ENCODE data around the gene GLRX3.
"Not testable (repeated sequence)": the region's sequence is repeated elsewhere in the genome, so short reads cannot be mapped to it uniquely, and the experiment has no call there.

Gene GLRX3

DNA sequence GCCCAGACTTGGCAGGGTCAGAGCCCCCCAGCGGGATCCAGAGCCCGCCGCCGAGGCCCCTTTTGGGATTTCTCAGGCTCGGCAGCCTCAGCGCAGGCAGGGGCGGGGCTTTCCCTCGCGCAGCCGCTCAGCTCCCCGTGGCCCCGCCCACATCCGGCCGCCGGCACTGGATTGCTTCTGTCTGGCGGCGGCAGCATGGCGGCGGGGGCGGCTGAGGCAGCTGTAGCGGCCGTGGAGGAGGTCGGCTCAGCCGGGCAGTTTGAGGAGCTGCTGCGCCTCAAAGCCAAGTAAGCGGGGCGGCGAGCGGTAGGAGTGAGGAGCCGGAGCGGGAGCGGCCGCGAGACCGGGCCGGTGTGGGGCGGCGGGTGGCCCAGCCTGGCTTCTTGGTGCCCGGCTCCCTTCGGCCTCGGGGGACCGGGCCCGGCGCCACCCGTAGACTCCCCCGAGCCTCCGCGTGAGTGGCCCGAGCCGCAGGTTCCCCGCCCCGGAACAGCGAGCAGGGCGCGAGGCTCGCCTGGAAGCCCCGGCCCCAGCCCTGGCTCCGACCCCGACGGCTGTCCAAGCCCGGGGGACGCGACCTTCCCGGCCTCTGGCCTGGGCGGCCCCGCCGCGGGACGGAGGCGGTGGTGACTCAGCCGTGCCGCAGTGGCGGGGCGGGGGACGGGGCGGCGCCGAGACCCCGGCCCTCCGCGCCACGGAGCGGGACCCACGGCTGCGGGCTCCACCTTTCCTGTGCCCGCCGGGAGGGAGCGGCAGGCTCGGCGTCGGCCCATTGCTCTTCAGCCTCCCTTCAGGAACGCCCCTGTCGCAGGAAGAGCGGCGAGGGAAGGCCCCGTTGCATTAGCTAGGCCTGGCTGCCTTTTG lies at the start of gene GLRX3:
Gene GLRX3 (plus strand): TSS at position 166 of the 864 bp plus-strand sequence. CDS start 30 bp downstream, at position 196.
- DNase-seq = peak; percentile 91

DNA sequence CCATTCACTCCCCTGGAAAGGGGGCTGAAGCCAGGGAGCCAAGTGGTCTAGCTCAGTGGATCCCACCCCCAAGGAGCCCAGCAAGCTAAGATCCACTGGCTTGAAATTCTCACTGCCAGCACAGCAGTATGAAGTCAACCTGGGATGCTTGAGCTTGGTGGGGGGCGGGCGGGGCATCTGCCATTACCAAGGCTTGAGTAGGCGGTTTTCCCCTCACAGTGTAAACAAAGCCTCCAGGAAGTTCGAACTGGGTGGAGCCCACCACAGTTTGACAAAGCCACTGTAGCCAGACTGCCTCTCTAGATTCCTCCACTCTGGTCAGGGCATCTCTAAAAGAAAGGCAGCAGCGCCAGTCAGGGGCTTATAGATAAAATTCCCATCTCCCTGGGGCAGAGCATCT lies 45.6 kb upstream of the GLRX3 start:
- DNase-seq = not testable (repeated sequence)

DNA sequence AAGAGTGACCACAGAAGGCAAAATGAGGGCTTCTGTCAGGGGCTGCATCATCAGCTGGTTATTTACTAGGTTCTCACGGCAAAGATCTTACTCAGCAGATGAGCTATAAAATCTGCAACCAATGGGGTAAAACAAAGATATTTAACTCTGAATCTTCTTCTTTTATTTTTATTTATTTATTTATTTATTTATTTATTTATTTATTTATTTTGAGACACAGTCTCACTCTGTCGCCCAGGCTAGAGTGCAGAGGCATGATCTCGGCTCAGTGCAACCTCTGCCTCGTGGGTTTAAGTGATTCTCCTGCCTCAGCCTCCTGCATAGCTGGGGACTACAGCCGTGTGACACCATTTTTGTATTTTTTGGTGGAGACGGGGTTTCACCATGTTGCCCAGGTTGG lies 36.8 kb upstream of the GLRX3 start:
- no peak for DNase-seq

DNA sequence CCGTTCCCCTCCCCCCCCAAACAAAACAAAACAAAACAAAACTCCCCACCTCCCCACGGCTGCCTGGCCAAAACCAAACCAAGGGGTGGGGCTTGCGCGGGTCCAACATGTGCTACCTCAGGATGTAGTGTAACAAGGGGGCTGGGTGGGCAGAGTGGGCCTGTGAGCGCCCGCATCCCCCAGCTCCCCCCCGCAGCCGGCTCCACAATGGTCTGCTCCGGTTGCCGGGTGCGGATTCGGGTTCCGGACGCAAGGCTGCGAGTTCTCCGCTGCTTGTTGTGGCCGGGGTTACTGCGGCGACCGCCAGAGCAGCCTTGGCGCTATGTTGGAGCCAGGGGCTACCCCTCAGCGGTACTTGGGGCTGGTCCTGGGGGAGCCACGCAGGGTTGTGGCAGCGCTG lies 30.5 kb upstream of the GLRX3 start:
- no peak for DNase-seq

DNA sequence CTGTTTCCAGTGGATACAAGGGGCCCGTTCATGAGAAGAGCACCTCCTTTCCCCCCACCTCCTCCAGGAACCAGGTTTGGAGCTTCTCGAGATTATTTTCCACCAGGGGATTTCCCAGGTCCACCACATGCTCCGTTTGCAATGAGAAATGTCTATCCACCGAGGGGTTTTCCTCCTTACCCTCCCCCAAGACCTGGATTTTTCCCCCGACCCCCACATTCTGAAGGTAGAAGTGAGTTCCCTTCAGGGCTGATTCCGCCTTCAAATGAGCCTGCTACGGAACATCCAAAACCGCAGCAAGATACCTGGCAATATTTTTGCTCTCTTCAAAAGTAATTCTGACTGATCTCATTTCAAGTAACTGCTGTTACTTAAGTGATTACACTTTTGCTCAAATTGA lies 28.0 kb upstream of the GLRX3 start:
- DNase-seq = peak; percentile 49

DNA sequence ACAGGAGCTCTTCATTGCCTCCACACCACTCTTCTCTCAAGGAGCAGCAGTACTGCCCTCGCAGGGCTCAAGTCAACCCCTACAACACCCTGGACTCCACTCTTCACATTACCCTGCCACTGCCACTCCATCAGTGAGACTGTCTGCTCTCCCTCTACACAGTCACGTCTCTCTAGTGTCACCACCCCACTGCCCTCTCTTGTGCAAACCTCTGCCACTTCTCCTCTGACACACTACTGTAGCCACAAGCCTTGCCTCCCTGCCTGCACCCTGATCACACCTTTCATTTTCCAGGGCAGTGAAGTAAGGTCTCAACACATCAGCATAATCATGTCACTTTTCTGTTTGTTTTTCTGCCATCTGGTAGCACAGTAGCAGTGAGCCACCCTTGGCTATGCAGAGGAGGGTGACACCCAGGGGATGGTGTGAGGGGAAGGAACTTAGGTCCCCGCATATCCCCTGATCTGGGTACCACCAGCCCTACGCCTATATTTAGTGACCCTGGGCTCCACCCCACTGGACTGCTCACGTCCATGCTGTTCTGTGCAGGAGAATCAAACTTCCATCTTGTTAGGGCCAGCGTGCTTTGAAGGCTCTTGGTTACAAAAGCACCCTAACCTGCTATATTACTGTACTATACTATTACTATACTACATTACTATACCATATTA lies 27.1 kb upstream of the GLRX3 start:
- peak; percentile 80 for DNase-seq

DNA sequence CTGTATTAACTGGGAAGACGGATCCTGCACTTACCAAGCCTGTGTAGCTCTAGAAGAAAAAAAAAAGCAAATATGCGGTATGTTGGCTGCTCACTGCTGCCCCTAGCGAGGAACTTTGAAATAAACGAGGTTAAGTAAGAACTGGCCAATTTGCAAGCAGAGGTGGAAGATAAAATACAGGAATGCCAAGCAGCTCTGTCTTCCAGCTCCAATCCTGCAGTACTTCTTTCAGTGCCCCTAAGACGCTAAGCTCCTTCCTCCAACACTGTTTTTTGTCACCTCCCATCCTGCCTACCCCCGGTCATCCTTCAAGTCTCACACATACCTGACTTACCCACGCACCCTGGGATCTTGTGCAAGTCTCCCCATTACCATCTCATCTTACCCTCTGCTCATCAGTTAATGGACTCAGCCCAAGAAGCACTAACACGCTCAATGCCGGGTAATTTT lies 26.4 kb upstream of the GLRX3 start:
- DNase-seq = peak; percentile 77

DNA sequence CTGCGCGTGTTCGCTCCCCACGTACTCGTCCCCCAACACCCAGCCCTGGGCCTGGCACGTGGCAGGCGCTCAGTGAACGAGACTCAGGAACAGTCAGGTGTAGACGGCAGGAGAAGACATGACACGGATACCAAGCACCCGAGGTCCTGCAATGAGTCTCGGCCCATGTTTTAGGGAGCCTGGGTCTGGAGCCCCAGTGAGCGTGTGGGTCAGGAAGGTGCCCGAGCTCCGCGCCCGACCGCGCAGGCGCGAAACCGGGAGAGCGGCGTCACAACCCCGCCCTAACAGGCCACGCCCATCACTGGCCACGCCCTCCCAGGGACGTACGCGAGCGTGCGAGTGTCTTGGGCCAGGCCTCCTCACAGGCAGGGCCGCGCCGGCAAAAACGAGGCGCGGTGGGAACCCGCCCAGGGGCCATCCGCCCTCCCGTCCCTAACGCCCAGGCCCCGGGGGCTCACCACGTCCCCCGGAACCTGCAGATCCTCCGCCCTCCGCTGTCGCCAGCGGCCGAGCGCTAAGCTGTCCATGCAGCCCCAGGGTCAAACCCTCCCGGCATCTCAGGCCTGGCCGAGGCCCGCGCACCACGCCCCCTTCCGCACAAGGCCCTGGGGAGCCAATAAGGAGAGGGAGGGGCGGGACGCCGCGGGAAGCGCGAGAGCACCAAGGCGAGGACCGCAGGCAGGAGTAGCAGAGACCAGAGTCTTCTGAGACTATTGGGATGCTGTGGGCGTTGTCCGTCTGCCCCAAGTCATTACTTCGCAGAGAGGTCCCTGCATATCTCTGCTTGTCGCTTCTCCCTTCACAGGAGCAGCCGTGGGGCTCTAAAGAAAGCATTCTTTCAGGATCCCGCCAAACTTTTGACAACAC lies 25.7 kb upstream of the GLRX3 start, which contains the start of gene C10orf143:
Gene C10orf143 (minus strand): TSS at position 585 of the 867 bp plus-strand sequence. CDS start 58 bp downstream, at position 527.
- DNase-seq = peak; percentile 98

DNA sequence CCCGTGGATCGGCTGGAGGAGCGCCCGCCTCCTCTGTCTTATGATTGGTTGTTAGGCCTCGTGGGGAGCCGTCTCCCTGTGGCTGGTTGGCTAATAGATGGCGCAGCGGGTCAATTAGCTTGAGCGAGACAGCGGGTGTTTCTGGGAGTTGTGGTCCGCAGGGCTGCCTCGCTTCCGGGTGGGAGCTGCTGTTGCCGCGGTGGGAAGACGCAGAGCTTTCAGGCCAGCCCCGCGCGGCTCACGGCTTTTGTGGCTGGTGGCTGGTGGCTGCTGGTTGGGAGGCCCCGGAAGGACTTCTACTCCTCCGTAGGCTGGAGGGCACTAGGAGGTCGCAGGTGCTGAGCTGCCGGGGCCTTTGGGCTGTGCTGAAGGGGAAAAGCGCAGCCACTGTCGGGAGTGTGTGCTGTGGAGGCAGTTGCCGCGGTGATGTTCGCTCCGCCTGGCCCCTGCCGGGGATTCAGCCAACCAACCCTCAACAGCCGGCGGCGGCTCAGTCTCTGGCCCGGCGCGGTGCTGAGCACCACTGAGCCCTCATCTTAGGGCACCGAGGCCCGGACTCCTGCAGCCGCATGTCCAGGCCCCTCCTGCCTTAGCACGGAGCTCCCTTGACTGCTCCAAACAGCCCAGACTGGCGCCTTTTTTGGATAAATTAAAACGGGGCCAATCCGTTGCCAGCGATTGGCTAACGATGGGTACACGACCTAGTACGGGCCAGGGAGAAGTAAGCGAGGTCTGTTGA lies 24.9 kb upstream of the GLRX3 start:
- peak; percentile 98 for DNase-seq

DNA sequence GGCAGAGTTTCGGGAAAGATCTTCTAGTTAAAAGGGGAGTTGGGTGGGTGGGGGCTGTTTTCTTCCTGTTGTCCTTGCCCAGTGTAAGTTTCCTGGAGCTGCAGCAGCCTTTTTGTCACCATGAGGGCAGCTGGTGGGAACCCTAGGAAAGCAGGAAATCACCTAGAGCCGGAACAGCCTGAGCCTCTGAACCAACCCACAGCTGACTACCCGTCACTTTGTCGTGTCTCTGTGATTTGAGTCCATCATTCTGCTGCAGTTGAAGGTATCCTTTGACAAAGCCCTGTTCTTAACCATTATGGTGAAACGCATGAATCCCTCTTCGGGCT lies 24.4 kb upstream of the GLRX3 start:
- peak; percentile 59 for DNase-seq

DNA sequence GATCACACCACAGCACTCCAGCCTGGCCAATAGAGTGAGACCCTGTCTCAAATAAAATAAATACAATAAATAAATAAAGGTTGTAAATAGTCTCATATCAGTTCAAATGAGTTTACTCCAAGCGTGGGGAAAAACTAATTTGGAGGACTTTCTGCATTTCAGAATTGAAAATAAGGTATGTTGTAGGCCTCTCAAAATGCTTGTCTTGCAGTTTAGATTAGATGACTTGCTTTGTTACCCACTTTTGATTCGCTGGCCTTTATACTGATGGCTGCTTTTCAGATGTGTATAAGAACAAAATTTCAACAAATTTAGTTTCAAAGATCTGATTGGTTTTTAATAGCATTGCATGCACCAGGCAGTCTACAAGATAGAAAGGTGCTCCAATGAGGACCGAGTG lies 23.4 kb upstream of the GLRX3 start:
- DNase-seq = no peak

DNA sequence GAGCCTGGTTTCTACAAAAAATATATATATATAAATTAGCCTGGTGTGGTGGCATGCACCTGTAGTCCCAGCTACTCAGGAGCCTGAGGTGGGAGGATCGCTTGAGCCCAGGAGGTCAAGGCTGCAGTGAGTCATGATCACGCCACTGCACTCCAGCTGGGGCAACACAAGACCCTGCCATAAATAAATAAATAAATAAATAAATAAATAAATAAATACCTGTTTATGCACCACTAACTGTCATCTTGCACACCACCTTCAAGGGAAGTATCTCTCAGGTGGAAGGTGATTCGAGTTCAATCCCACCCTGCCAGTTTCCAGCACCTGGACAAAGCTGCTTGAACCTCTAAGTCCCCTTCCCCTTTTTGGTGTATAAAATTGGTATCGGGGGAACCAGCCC lies 19.2 kb upstream of the GLRX3 start:
- not testable (repeated sequence) for DNase-seq

DNA sequence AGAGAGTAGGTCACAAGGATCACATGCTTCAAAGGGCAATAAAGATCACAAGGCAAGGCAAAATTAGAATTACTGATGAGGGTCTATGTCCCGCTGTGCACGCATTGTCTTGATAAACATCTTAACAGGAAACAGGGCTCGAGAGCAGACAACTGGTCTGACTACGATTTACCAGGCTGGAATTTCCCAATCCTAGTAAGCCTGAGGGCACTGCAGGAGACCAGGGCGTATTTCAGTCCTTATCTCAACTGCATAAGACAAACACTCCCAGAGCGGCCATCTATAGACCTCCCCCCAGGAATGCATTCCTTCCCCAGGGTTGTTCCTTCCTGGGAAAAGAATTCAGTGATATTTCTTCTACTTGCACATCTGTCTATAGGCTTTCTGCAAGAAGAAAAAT lies 18.7 kb upstream of the GLRX3 start:
- not testable (repeated sequence) for DNase-seq

DNA sequence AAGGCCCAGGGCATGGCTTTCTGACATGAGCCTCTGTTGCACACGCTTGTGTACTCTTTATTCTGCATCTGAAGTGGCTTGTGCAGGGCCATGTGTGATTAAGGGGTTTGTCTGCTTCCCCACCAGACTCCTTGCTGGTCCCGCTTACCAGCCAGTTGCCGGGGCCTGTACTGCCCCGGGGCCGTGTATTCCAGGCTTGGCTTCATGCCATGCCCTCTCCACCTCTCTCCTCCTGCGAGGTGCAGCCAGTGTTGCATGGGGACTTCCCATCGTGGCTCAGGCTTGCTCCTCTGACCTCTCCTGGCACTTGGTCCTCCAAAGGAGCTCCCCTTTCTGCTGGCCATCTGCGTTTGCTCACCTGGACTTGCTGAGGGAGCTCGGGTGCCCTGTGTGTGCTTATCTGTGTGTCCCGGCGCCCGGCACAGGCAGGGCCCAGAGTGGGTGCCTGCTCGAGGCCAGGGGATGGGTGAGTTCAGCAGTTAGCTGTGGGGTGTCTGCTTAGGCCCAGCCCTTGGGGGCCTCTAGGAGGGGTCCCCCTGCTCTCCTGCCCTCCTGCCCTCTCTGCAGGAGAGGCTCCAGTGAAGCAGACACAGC lies 14.6 kb upstream of the GLRX3 start:
- DNase-seq = no peak

DNA sequence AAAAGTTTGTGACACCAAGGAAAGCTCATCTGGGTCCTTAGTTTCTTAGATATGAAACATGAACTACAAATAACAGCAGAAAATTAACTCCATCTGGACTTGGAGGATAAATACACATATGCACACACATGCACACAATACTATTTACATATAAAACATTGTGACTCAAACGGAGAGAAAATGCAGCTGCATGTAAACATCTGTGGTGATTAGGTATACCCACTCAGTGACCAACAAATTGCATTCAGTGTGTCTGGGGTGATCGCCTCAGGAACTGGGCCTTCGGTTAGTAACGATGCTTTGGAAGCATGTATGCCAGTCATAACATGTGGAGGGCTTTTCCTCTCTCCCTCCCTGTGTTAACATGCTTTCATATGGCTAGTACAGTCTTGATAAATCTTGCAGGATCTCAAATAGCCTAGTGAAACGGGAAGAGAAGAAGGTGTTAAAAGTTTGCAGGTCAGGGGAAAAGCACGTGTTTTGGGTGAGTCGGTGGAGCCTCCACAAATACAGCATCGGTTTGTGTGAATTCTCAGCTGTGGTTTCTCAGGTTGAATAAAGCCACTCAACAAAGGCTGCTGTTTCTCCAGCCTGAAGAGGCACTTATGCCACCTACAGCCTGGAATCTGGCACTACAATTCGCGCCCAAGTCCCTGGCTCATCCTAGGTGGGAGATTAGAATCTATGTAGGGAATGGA lies 8.7 kb upstream of the GLRX3 start:
- DNase-seq = peak; percentile 88

DNA sequence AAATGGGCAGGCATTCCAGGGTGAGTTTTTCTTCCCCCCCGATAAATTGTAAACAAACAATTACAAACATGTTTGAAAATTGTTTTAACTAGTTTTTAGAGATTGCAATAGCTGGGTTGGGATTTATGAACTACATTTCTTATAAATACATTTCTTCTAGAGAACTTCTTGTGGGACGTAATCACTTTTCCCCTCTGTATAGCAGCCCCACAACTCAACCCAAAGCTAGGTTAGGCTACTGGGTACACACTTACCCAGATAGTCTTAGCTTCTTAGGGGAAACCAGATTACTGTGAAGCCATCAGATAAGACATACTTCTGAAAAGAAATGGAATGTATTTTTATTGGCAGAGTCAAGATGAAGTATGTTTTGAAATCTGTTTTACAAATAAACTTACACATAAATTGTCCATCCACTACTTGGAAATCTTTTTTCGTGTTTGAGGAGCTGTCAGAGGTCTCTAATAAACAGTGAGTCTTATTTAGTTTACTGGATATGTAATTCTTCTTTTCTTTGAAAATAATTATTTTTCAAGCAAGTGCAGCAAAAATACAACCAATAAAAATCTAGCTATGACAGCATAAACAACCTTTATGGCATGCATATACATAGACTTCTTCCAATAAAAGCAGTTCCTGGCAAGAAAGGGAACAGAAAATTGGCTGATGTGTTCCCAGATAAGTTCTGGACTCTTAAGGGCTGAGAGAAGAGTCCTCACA lies 8.0 kb upstream of the GLRX3 start:
- DNase-seq = no peak

DNA sequence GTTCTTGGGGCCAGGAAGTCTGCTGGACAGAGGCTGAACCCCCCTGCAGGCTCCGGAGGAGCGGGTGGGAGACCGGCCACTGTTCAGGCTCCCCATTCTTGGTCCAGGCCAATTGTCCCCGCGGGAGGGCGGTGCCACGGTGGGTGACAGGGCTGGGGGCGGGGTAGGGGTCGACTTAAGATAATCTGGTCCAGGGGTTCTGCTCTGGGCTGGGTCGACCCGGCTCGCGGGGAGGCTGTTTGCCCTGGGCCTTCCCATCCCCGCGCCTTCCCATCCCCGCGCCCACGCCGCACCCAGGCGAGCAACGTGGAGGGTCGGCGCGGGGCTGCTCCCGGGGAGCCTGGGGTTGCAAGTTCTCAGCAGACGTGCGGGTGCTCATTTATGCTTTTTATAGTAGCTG lies 7.3 kb upstream of the GLRX3 start:
- DNase-seq = no peak

DNA sequence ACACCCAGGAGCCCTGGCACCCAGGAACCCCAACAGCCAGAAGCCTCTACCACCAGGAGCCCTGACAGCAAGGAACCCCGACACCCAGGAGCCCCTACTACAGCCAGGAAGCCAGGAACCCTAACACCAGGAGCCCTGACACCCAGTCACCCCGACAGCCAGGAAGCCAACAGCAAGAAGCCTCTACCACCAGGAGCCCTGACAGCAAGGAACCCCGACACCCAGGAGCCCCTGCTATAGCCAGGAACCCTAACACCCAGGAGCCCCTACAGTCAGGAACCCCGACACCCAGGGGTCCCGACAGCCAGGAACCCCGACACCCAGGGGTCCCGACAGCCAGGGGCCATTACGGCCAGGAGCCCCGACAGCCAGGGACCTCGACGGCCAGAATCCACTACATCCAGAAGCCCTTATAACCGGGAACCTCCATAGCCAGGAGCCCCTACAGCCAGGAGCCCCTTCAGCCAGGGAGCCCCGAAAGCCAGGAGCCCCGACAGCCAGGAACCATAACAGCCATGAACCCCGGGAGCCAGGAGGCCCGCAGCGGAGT lies 440 bp upstream of the GLRX3 start:
- DNase-seq = no peak

DNA sequence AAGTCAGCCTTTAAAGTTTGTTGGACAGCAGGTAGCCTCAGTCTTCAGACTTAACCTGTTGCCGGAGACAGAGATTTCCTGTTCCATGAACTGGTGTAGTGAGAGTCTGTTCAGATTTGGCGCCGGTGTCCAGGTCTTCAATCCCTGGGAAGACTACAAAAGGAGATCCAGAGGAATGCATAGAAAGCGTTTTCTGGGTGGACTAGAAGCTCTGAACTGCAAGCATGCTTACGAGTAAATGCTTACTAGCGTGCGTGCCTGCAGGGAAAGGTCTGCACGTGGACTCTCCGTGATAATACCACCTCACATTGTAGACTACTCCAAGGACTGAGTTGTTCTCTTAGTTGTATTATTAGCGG lies 878 bp downstream of the GLRX3 start:
- DNase-seq = no peak

DNA sequence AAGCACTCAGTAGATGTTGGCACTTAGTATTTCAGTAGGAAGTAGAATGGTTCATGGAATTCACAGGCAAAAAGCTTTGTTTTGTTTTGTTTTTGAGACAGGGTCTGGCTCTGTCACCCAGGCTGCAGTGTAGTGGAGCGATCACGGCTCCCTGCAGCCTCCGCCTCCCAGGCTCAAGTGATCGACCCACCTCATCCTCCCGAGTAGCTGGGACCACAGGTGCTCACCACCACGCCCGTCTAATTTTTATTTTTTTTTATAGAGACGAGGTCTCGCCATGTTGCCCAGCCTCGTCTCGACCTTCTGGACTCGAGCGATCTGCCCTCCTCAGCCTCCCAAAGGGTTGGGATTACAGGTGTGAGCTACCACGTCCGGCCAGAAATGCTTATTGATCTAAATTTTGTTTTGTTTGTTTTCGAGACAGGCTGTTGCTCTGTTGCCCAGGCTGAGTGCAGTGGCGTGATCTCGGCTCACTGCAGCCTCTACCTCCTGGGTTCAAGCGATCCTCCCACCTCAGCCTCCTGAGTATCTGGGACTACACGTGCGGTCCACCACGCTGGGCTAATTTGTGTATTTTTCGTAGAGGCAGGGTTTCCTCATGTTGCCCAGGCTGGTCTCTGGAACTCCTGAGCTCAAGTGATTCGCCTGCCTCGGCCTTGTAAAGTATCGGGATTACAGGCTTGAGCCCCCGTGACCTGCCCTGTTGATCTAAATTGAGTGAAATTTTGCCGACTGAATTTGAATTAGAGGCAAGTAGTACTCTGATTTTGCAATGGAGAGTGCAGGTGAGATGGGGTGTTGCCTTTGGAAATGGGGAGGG lies 1.7 kb downstream of the GLRX3 start:
- no peak for DNase-seq

Data from activated CD4-positive, alpha-beta T cell treated with anti-CD3 and anti-CD28 coated beads, Interleukin-10, Interleukin-2, amounts not matched to agents 100 ng/mL and 50 ng/mL, durations not matched to agents 16 hours and 8 hours (primary cell).